DND-41 (cell line): ENCODE results near the gene GATB.

Experiments used
- ATAC-seq: fragments of 200-7000 bp; cut with Tn5 transposase; 3 replicates; pipeline ENCODE4 v1.9.1; 2021; ENCODE audit warnings: low read depth; ENCODE audit not compliant: insufficient read depth
- DNase-seq: peaks from one replicate; pipeline ENCODE4 v3.0.0-alpha.2; 2020
- H2AFZ ChIP-seq: 2 replicates; pipeline ENCODE4 v1.6.0; 2012; ENCODE audit warnings: low read depth, low read length
- H3K27ac ChIP-seq: 2 replicates; pipeline ENCODE4 v1.5.1; 2012; ENCODE audit warnings: low read length, inconsistent platforms
- H3K27me3 ChIP-seq: fragments of 200-600 bp; sonication (generic); 2 replicates; pipeline ENCODE4 v1.6.0; 2012; ENCODE audit warnings: low read length, mild to moderate bottlenecking, inconsistent platforms; ENCODE audit not compliant: insufficient read depth, poor library complexity
- H3K36me3 ChIP-seq: 2 replicates; pipeline ENCODE4 v1.5.1; 2012; ENCODE audit warnings: low read length, inconsistent platforms; ENCODE audit not compliant: insufficient read depth
- H3K4me1 ChIP-seq: 2 replicates; pipeline ENCODE4 v1.5.1; 2012; ENCODE audit warnings: mild to moderate bottlenecking, low read length; ENCODE audit not compliant: insufficient read depth
- H3K4me2 ChIP-seq: 2 replicates; pipeline ENCODE4 v1.6.0; 2012; ENCODE audit warnings: mild to moderate bottlenecking, moderate library complexity, low read length, inconsistent platforms; ENCODE audit not compliant: insufficient read depth
- H3K4me3 ChIP-seq, 2 experiments: fragments of 200-600 bp in 1 of 2; shearing (Covaris generic) in 1 of 2; 2 replicates each; pipeline ENCODE4 v1.5.1; 2012 to 2016; ENCODE audit warnings: inconsistent platforms in 2 of 2, low read length in 2 of 2, mild to moderate bottlenecking in 2 of 2, low read depth in 1 of 2, moderate library complexity in 1 of 2
- H3K79me2 ChIP-seq: 2 replicates; pipeline ENCODE4 v1.6.0; 2012; ENCODE audit warnings: low read length, inconsistent platforms; ENCODE audit not compliant: insufficient read depth
- H3K9ac ChIP-seq: 2 replicates; pipeline ENCODE4 v1.6.0; 2012; ENCODE audit warnings: low read depth, mild to moderate bottlenecking, inconsistent platforms, low read length, moderate library complexity
- H3K9me3 ChIP-seq: 2 replicates; pipeline ENCODE4 v1.5.1; 2012; ENCODE audit warnings: low read length, moderate library complexity, mild to moderate bottlenecking, inconsistent platforms; ENCODE audit not compliant: insufficient read depth, severe bottlenecking
- H4K20me1 ChIP-seq: 2 replicates; pipeline ENCODE4 v1.6.0; 2012; ENCODE audit warnings: low read length; ENCODE audit not compliant: insufficient read depth
- CTCF ChIP-seq: IDR thresholded peaks from 2 replicates; pipeline ENCODE4 v1.5.1; 2012; ENCODE audit warnings: borderline replicate concordance, low read length, moderate library complexity, mild to moderate bottlenecking; ENCODE audit not compliant: poor library complexity, severe bottlenecking; ENCODE audit errors: extremely low read depth
- EZH2 ChIP-seq: IDR thresholded peaks from 3 replicates; pipeline ENCODE4 v1.6.1; 2012; ENCODE audit warnings: borderline replicate concordance, low read depth, mild to moderate bottlenecking, moderate library complexity, low read length, inconsistent platforms; ENCODE audit not compliant: severe bottlenecking

The GATB gene

DNA sequence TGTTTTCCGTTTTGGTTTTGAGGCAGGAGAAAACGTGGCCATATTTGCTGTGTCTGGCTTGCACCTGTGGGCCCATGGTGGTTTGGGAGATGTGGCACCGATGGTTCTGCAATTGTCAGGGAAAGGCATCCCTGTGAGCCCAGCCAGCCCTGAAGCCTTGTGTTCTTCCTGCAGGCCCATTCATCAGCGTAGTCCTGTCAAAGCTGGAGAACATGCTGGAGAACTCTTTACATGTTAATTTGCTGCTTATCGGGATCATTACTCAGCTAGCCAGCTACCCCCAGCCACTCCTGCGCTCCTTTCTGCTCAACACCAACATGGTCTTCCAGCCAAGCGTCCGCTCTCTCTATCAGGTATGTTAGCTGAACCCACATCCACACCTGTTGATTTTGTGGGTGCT is 104.7 kb downstream of the GATB start:
- Histone ChIP-seq H3K36me3 (no peaks in the 10 kb centered on the region), H3K27ac (no peak overlapping the region), H3K9me3 (no peaks in the 10 kb centered on the region), H3K4me2 (no peak overlapping the region), H4K20me1 (no peaks in the 10 kb centered on the region), H3K79me2 (no peaks in the 10 kb centered on the region), H3K9ac (no peak overlapping the region), H2AFZ (no peak overlapping the region), H3K4me3 (no peak overlapping the region), H3K4me1 (peaks cover 15% of the 10 kb centered on the region), H3K27me3 (no peaks in the 10 kb centered on the region)
- TF ChIP-seq EZH2 (no peak), CTCF (no peak)
- no peak for DNase-seq
- no peak for ATAC-seq

GRCh38 chr4:151653548-151653918 is 107.3 kb downstream of the GATB start:
- Histone ChIP-seq H4K20me1 (no peaks in the 10 kb centered on the region), H3K27me3 (no peaks in the 10 kb centered on the region), H3K27ac (no peak overlapping the region), H3K4me2 (no peak overlapping the region), H3K9ac (no peak overlapping the region), H3K4me1 (no peaks in the 10 kb centered on the region), H3K9me3 (no peaks in the 10 kb centered on the region), H3K4me3 (no peak overlapping the region), H3K79me2 (no peaks in the 10 kb centered on the region), H2AFZ (no peak overlapping the region), H3K36me3 (no peaks in the 10 kb centered on the region)
- no peak for DNase-seq
- no peak for ATAC-seq
- TF ChIP-seq CTCF = no peak
- TF ChIP-seq EZH2 = no peak

- no peak overlapping the region for H2AFZ ChIP-seq
- ATAC-seq = no peak
- H3K79me2 ChIP-seq = no peaks in the 10 kb centered on the region
- no peaks in the 10 kb centered on the region for H3K36me3 ChIP-seq
- no peaks in the 10 kb centered on the region for H3K9me3 ChIP-seq
- DNase-seq = no peak
- H3K4me1 ChIP-seq = no peaks in the 10 kb centered on the region
- no peak overlapping the region for H3K9ac ChIP-seq
- no peak overlapping the region for H3K27ac ChIP-seq
- H3K4me3 ChIP-seq = no peak overlapping the region
- TF ChIP-seq EZH2 (no peak), CTCF (no peak)
- H3K4me2 ChIP-seq = no peak overlapping the region
- no peaks in the 10 kb centered on the region for H4K20me1 ChIP-seq
- no peaks in the 10 kb centered on the region for H3K27me3 ChIP-seq
These were observed 107.8 kb downstream of the GATB start for GRCh38 chr4:151652841-151653547.

DNA sequence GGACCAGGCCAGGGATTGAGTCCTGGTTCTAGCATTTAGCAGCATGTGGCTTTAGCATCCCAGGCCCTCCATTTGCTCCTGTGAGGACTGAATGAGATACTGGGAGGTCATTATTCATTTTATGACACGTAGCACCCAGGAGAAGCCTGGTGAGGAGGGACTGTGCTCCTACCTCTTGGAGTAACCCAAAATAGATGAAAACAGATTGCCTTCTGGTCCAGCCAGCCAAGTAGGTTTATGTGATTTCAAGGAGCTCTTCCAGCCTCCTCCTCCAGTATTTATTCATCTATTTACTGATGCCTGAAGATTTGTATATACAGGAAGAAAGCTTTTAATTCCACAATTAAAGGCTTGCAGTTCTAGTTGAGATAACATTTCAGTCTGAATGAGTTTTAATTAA is 109.3 kb downstream of the GATB start:
- Histone ChIP-seq H3K4me2 (no peak overlapping the region), H3K36me3 (no peaks in the 10 kb centered on the region)
- ATAC-seq = no peak

More for the DNA sequence above, 109.3 kb downstream of the GATB start:
- H3K27me3 ChIP-seq = no peaks in the 10 kb centered on the region
- no peak overlapping the region for H2AFZ ChIP-seq
- H3K27ac ChIP-seq = no peak overlapping the region
- no peaks in the 10 kb centered on the region for H3K4me1 ChIP-seq
- no peaks in the 10 kb centered on the region for H4K20me1 ChIP-seq
- H3K79me2 ChIP-seq = no peaks in the 10 kb centered on the region
- TF ChIP-seq EZH2 (no peak), CTCF (no peak)
- H3K4me3 ChIP-seq = no peak overlapping the region
- no peaks in the 10 kb centered on the region for H3K9me3 ChIP-seq
- no peak for DNase-seq
- H3K9ac ChIP-seq = no peak overlapping the region
